Measurements from ENCODE around the gene PCDHA9. TPM values are rescaled to one million over a fixed set of nuclear protein-coding genes. Genes with fewer than 3 reads are reported as not detected.
"Not testable (repeated sequence)": the region's sequence is repeated elsewhere in the genome, so short reads cannot be mapped to it uniquely, and the experiment has no call there.

Gene PCDHA9, protein sequence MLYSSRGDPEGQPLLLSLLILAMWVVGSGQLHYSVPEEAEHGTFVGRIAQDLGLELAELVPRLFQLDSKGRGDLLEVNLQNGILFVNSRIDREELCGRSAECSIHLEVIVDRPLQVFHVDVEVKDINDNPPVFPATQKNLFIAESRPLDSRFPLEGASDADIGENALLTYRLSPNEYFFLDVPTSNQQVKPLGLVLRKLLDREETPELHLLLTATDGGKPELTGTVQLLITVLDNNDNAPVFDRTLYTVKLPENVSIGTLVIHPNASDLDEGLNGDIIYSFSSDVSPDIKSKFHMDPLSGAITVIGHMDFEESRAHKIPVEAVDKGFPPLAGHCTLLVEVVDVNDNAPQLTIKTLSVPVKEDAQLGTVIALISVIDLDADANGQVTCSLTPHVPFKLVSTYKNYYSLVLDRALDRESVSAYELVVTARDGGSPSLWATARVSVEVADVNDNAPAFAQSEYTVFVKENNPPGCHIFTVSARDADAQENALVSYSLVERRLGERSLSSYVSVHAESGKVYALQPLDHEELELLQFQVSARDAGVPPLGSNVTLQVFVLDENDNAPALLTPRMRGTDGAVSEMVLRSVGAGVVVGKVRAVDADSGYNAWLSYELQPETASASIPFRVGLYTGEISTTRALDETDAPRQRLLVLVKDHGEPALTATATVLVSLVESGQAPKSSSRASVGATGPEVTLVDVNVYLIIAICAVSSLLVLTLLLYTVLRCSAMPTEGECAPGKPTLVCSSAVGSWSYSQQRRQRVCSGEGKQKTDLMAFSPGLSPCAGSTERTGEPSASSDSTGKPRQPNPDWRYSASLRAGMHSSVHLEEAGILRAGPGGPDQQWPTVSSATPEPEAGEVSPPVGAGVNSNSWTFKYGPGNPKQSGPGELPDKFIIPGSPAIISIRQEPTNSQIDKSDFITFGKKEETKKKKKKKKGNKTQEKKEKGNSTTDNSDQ
- total RNA-seq, result under 1 TPM in 1 of 2 donors, not detected in 1; 0.19 TPM

DNA sequence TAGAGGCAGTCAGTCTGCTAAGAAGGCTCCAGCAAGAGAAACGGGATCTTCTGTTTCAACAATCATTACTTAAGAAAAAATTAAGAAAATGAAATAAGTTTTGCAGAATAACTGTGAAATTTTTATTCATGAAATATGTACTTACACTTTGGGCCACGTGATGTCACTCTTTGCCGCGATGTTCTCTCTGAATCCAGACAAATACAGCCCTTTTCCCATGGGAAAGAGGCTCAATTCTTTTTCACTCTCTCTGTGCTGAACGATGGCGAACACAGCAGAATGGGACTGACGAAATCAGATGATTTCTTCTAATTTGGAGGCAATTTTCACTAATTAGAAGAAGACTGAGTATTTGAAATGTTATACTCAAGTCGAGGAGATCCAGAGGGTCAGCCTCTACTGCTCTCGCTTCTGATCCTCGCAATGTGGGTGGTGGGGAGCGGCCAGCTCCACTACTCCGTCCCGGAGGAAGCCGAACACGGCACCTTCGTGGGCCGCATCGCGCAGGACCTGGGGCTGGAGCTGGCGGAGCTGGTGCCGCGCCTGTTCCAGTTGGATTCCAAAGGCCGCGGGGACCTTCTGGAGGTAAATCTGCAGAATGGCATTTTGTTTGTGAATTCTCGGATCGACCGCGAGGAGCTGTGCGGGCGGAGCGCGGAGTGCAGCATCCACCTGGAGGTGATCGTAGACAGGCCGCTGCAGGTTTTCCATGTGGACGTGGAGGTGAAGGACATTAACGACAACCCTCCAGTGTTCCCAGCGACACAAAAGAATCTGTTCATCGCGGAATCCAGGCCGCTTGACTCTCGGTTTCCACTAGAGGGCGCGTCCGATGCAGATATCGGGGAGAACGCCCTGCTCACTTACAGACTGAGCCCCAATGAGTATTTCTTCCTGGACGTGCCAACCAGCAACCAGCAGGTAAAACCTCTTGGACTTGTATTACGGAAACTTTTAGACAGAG is at the start of gene PCDHA9:
Gene PCDHA9 (plus strand): TSS at position 244 of the 964 bp plus-strand sequence. CDS start 114 bp downstream, at position 358.
- not testable (repeated sequence) for H3K27me3 ChIP-seq, H3K36me3 ChIP-seq

DNA sequence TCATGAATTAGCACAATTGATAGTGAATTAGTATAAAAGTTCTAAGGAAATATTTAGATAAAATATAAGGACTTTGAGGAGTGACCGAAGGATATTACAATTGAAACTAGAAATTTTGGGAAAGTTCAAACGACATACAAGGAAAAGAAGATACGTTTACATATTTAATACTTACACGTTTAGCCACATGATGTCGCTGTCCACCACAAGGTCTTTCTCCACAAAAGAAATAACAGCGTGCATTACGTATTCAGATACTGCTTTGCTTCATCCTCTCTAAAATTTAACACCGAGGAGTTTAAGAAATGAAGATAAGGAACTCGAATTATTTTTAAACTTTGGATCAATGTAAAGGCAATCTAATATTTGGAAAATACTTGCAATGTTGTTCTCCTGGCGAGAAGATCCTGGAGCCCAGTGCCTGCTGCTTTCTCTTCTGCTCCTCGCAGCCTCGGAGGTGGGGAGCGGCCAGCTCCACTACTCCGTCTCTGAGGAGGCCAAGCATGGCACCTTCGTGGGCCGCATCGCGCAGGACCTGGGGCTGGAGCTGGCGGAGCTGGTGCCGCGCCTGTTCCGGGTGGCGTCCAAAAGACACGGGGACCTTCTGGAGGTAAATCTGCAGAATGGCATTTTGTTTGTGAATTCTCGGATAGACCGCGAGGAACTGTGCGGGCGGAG is 47.2 kb upstream of the PCDHA9 start, which contains the start of gene PCDHA3:
Gene PCDHA3 (plus strand): TSS at position 242 of the 678 bp plus-strand sequence.
- Histone ChIP-seq H3K36me3 (no peaks in the 10 kb centered on the region), H3K9me3 (no peaks in the 10 kb centered on the region), H3K27me3 (no peaks in the 10 kb centered on the region), H3K9ac (ENCODE audit: low read depth in 2 of 2, low read length in 2 of 2) (no peak within 1 kb of the TSS), H3K4me3 (peak within 1 kb of the TSS; percentile 10), H3K4me1 (no peaks in the 10 kb centered on the region), H3K27ac (no peak within 1 kb of the TSS)
- no peak for DNase-seq
- intact Hi-C loops (cut with DNase I), result no loop called here
- TF ChIP-seq, protein P1, sequence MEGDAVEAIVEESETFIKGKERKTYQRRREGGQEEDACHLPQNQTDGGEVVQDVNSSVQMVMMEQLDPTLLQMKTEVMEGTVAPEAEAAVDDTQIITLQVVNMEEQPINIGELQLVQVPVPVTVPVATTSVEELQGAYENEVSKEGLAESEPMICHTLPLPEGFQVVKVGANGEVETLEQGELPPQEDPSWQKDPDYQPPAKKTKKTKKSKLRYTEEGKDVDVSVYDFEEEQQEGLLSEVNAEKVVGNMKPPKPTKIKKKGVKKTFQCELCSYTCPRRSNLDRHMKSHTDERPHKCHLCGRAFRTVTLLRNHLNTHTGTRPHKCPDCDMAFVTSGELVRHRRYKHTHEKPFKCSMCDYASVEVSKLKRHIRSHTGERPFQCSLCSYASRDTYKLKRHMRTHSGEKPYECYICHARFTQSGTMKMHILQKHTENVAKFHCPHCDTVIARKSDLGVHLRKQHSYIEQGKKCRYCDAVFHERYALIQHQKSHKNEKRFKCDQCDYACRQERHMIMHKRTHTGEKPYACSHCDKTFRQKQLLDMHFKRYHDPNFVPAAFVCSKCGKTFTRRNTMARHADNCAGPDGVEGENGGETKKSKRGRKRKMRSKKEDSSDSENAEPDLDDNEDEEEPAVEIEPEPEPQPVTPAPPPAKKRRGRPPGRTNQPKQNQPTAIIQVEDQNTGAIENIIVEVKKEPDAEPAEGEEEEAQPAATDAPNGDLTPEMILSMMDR (IDR thresholded peaks at IDR 0.05), result no peak

More for the DNA sequence above, at the start of gene PCDHA9:
- H3K4me1 ChIP-seq; H3K9ac ChIP-seq (ENCODE audit: low read depth in 2 of 2, low read length in 2 of 2); H3K4me3 ChIP-seq; H3K9me3 ChIP-seq; H3K27ac ChIP-seq; intact Hi-C loops (cut with DNase I); DNase-seq: not testable (repeated sequence)

DNA sequence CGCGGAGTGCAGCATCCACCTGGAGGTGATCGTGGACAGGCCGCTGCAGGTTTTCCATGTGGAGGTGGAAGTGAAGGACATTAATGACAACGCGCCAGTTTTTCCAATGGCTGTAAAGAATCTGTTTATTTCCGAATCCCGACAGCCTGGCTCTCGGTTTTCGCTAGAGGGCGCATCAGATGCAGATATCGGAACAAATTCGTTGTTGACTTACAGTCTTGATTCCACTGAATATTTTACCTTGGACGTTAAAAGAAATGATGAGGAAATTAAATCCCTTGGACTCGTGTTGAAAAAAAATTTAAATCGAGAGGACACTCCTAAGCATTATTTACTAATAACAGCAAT is 46.7 kb upstream of the PCDHA9 start:
- no peak overlapping the region for H3K9ac ChIP-seq (ENCODE audit: low read depth in 2 of 2, low read length in 2 of 2)
- no peaks in the 10 kb centered on the region for H3K36me3 ChIP-seq
- TF ChIP-seq, protein P1 (IDR thresholded peaks at IDR 0.05), result no peak
- H3K27me3 ChIP-seq, result no peaks in the 10 kb centered on the region
- no peaks in the 10 kb centered on the region for H3K4me1 ChIP-seq
- no peak for DNase-seq
- H3K9me3 ChIP-seq, result no peaks in the 10 kb centered on the region
- no peak overlapping the region for H3K27ac ChIP-seq
- intact Hi-C loops (cut with DNase I), result no loop called here
- peak overlapping the region; percentile 10 for H3K4me3 ChIP-seq

DNA sequence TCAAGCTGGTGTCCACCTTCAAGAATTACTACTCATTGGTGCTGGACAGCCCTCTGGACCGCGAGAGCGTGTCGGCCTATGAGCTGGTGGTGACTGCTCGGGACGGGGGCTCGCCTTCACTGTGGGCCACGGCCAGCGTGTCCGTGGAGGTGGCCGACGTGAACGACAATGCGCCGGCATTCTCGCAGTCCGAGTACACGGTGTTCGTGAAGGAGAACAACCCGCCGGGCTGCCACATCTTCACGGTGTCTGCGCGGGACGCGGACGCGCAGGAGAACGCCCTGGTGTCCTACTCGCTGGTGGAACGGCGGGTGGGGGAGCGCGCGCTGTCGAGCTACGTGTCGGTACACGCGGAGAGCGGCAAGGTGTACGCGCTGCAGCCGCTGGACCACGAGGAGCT is 45.8 kb upstream of the PCDHA9 start:
- H3K9ac ChIP-seq (ENCODE audit: low read depth in 2 of 2, low read length in 2 of 2); H3K27ac ChIP-seq; H3K36me3 ChIP-seq; DNase-seq; H3K4me1 ChIP-seq; H3K27me3 ChIP-seq; H3K9me3 ChIP-seq; intact Hi-C loops (cut with DNase I); H3K4me3 ChIP-seq: not testable (repeated sequence)

DNA sequence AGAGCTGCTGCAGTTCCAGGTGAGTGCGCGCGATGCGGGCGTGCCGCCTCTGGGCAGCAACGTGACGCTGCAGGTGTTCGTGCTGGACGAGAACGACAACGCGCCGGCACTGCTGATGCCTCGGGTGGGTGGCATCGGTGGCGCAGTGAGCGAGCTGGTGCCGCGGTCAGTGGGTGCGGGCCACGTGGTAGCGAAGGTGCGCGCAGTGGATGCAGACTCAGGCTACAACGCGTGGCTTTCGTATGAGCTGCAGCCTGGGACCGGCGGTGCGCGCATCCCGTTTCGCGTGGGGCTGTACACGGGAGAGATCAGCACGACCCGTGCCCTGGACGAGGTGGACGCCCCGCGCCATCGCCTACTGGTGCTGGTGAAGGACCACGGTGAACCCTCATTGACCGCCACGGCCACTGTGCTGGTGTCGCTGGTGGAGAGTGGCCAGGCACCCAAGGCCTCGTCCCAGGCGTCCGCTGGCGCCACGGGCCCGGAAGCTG is 45.4 kb upstream of the PCDHA9 start:
- DNase-seq, result no peak
- H3K27me3 ChIP-seq, result no peaks in the 10 kb centered on the region
- intact Hi-C loops (cut with DNase I), result no loop called here

More for the DNA sequence above, 45.4 kb upstream of the PCDHA9 start:
- no peaks in the 10 kb centered on the region for H3K9me3 ChIP-seq
- TF ChIP-seq, protein P1 (IDR thresholded peaks at IDR 0.05), result no peak
- no peaks in the 10 kb centered on the region for H3K4me1 ChIP-seq
- H3K4me3 ChIP-seq, result no peak overlapping the region
- H3K36me3 ChIP-seq, result no peaks in the 10 kb centered on the region
- H3K9ac ChIP-seq (ENCODE audit: low read depth in 2 of 2, low read length in 2 of 2), result no peak overlapping the region
- no peak overlapping the region for H3K27ac ChIP-seq

Data from colonic mucosa (tissue), 4 donors.